Esophagus muscularis mucosa (tissue), 4 donors: ENCODE results near the gene ACOXL. TPM values are rescaled to one million over a fixed set of nuclear protein-coding genes. Genes with fewer than 3 reads are reported as not detected.

Source experiments
- DNase-seq: peaks from one replicate; pipeline ENCODE4 v3.0.0-alpha.2; 2017; ENCODE audit errors: extremely low spot score
- H3K27ac ChIP-seq, 4 donors: fragments of 200-600 bp; sonication (generic); replicated peaks in 1 of 4; 1 replicate in 3 of 4; 2 replicates in 1 of 4; pipeline ENCODE4 v1.5.1; 2016 to 2019; ENCODE audit warnings: mild to moderate bottlenecking in 1 of 4
- H3K27me3 ChIP-seq, 4 donors: fragments of 200-600 bp; sonication (generic); one replicate each; pipeline versions ENCODE4 v1.5.1 to v1.6.0; 2016 to 2019
- H3K36me3 ChIP-seq, 4 donors: fragments of 200-600 bp; sonication (generic); one replicate each; pipeline ENCODE4 v1.5.1; 2016 to 2019
- H3K4me1 ChIP-seq, 4 donors: fragments of 200-600 bp; sonication (generic); one replicate each; pipeline ENCODE4 v1.5.1; 2016 to 2019
- H3K4me3 ChIP-seq, 4 donors: fragments of 200-600 bp; sonication (generic); 1 replicate in 2 of 4; 2 replicates in 2 of 4; pipeline ENCODE4 v1.5.1; 2016 to 2019; ENCODE audit warnings: mild to moderate bottlenecking in 4 of 4, moderate library complexity in 1 of 4
- H3K9me3 ChIP-seq, 4 donors: fragments of 200-600 bp; sonication (generic); 1 replicate in 3 of 4; 2 replicates in 1 of 4; pipeline ENCODE4 v1.5.1; 2016 to 2019
- CTCF ChIP-seq, 3 experiments: fragments of 200-600 bp in 2 of 3; fragments of 450-650 bp in 1 of 3; sonication (generic) in 2 of 3; IDR thresholded peaks; one replicate each; pipeline ENCODE4 v1.5.1; 2017 to 2019; ENCODE audit warnings: antibody characterized with exemption in 3 of 3, mild to moderate bottlenecking in 2 of 3, moderate library complexity in 1 of 3
- EP300 ChIP-seq: sonication (generic); formaldehyde crosslinking; IDR thresholded peaks from one replicate; pipeline ENCODE4 v1.6.1; 2017; ENCODE audit warnings: antibody characterized with exemption
- POLR2A ChIP-seq: fragments of 450-650 bp; IDR thresholded peaks from one replicate; pipeline ENCODE4 v1.6.1; 2017; ENCODE audit warnings: antibody characterized with exemption, moderate library complexity, mild to moderate bottlenecking, low read depth
- POLR2AphosphoS5 ChIP-seq, 2 donors: sonication (generic); formaldehyde crosslinking; IDR thresholded peaks; one replicate each; pipeline ENCODE4 v1.6.1; 2017; ENCODE audit warnings: antibody characterized with exemption in 2 of 2
- WGBS: methylation state at CpG from one replicate; pipeline ENCODE4 v1.1.5; 2018; 5-methylcytosine and 5-hydroxymethylcytosine counted together
- intact Hi-C: fragments of 100-400 bp; cut with DNase I; formaldehyde crosslinking; loops from one replicate; pipeline ENCODE4 v1.15.1; 2023
- total RNA-seq, 4 donors: library from RNA; depleted of rRNA; stranded (reverse); fragments of >200 nt; gene quantifications; one replicate each; pipeline versions ENCODE4 v1.1.0 to v1.2.1, GENCODE V29; 2016

ACOXL gene
- total RNA-seq, 4 donors from 2014 or later: not detected

GRCh38 chr2:110940376-110940910, 208.1 kb downstream of the ACOXL start:
- Histone ChIP-seq H3K4me1 (no peaks in the 10 kb centered on the region), H3K27ac (no peak overlapping the region), H3K9me3 (no peaks in the 10 kb centered on the region), H3K27me3 (no peaks in the 10 kb centered on the region), H3K4me3 (no peak overlapping the region), H3K36me3 (no peaks in the 10 kb centered on the region)
- no peak for DNase-seq
- intact Hi-C loops: no loop called here
- TF ChIP-seq POLR2AphosphoS5 (IDR thresholded peaks at IDR 0.05) (no peak), CTCF (IDR thresholded peaks at IDR 0.05) (no peak), EP300 (no peak), POLR2A (no peak)
- 69% methylated on average over 5 of the region's 5 CpGs for WGBS

GRCh38 chr2:110941226-110941625, 208.9 kb downstream of the ACOXL start:
- Histone ChIP-seq H3K9me3 (no peaks in the 10 kb centered on the region), H3K27ac (no peak overlapping the region), H3K4me1 (no peaks in the 10 kb centered on the region), H3K4me3 (no peak overlapping the region), H3K36me3 (no peaks in the 10 kb centered on the region), H3K27me3 (no peaks in the 10 kb centered on the region)
- WGBS: 79% methylated on average over 2 of the region's 2 CpGs
- peak; percentile 34 for DNase-seq
- intact Hi-C loops: no loop called here
- TF ChIP-seq POLR2A (no peak), POLR2AphosphoS5 (IDR thresholded peaks at IDR 0.05) (no peak), EP300 (no peak), CTCF (IDR thresholded peaks at IDR 0.05) (no peak)

- no peak for DNase-seq
- Histone ChIP-seq H3K27me3 (no peaks in the 10 kb centered on the region), H3K4me1 (peaks cover 8 to 11% (median 9%) of the 10 kb centered on the region in 4 donors), H3K9me3 (no peaks in the 10 kb centered on the region), H3K4me3 (no peak overlapping the region), H3K36me3 (no peaks in the 10 kb centered on the region), H3K27ac (no peak overlapping the region)
- 92% methylated on average over 1 of the region's 1 CpG for WGBS
- TF ChIP-seq POLR2A (no peak), POLR2AphosphoS5 (IDR thresholded peaks at IDR 0.05) (no peak), CTCF (IDR thresholded peaks at IDR 0.05) (no peak), EP300 (no peak)
- intact Hi-C loops: no loop called here
Measured at GRCh38 chr2:110943070-110943634, 210.8 kb downstream of the ACOXL start.

- Histone ChIP-seq H3K27me3 (no peaks in the 10 kb centered on the region), H3K9me3 (no peaks in the 10 kb centered on the region), H3K27ac (no peak overlapping the region), H3K36me3 (no peaks in the 10 kb centered on the region), H3K4me1 (peaks cover 11 to 35% (median 32%) of the 10 kb centered on the region in 4 donors), H3K4me3 (no peak overlapping the region)
- TF ChIP-seq CTCF (IDR thresholded peaks at IDR 0.05): no peak
- TF ChIP-seq POLR2A: no peak
- TF ChIP-seq EP300: no peak
- no peak for TF ChIP-seq POLR2AphosphoS5 (IDR thresholded peaks at IDR 0.05)
- peak; percentile 74 for DNase-seq
- intact Hi-C loops: no loop called here
- 92% methylated on average over 7 of the region's 7 CpGs for WGBS
Measured at GRCh38 chr2:110946902-110947301, 214.5 kb downstream of the ACOXL start.
